T47D (cell line): ENCODE data around the gene RCCD1.
"Not testable (repeated sequence)": the region's sequence is repeated elsewhere in the genome, so short reads cannot be mapped to it uniquely, and the experiment has no call there.

Experiments used
- DNase-seq, 2 experiments: peaks; one replicate each; pipeline versions ENCODE4 v3.0.0 to v3.0.0-alpha.2; 2011 to 2012; ENCODE audit warnings: low read depth in 1 of 2, low spot score in 1 of 2
- JUND ChIP-seq: IDR thresholded peaks from 2 replicates; pipeline ENCODE4 v1.6.1; 2012; ENCODE audit warnings: low read depth
- in situ Hi-C: cut with HindIII; loops from 2 replicates; pipeline ENCODE4 v1.10.0; 2016; ENCODE audit warnings: low sequenced_read_pairs, low pct_unique_long_range_greater_than_20kb

Gene RCCD1, protein sequence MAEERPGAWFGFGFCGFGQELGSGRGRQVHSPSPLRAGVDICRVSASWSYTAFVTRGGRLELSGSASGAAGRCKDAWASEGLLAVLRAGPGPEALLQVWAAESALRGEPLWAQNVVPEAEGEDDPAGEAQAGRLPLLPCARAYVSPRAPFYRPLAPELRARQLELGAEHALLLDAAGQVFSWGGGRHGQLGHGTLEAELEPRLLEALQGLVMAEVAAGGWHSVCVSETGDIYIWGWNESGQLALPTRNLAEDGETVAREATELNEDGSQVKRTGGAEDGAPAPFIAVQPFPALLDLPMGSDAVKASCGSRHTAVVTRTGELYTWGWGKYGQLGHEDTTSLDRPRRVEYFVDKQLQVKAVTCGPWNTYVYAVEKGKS

DNA sequence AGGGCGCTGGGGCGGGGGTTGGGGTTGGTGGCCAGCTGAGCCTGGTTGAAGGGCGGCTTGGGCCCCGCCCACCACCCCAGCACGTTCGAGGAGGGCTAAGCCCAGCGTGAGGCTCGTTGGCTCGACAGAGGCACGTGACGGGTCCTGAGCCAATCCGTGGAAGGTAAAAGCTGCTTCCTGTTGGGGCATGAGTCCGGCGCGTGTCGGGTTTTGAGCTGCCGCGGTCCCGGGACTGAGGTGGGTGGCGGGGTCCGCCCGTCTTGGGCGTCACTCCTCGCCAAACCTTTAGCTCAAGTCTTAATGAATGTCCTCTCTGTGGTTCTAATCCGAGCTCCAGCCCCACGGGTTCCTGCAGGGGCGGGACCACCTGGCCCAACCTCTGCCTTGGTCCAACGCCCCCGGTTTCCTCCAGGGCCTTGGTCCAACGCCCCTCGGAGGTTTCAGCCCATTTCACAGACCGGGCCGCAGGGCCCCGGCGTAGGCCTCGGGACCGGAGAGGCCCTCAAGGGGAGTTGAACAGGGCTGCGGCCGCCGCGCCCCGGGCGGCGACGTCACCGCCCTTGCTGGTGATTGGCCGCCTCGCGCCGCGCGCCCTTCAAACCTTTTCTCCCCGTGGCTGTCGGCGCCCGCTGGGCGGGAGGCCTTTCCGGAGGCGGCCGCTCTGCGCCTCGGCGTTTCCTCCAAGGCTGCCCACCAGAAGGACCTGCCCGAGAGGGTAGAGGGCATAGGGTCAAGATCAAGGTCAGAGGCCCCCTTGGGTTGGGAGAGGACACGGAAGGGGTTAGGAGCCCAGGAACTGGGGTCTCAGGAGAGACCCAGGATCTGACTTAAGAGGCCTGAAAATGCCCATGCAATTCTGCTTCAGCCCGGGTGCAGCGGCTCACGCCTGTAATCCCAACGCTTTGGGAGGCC, at the start of gene RCCD1:
Gene RCCD1 (plus strand): TSS at position 173 of the 912 bp plus-strand sequence. CDS start 1,851 bp downstream, outside the sequence.
- peak; percentile 97 to 100 for DNase-seq
- in situ Hi-C loops: no loop called here
- no peak for TF ChIP-seq JUND

DNA sequence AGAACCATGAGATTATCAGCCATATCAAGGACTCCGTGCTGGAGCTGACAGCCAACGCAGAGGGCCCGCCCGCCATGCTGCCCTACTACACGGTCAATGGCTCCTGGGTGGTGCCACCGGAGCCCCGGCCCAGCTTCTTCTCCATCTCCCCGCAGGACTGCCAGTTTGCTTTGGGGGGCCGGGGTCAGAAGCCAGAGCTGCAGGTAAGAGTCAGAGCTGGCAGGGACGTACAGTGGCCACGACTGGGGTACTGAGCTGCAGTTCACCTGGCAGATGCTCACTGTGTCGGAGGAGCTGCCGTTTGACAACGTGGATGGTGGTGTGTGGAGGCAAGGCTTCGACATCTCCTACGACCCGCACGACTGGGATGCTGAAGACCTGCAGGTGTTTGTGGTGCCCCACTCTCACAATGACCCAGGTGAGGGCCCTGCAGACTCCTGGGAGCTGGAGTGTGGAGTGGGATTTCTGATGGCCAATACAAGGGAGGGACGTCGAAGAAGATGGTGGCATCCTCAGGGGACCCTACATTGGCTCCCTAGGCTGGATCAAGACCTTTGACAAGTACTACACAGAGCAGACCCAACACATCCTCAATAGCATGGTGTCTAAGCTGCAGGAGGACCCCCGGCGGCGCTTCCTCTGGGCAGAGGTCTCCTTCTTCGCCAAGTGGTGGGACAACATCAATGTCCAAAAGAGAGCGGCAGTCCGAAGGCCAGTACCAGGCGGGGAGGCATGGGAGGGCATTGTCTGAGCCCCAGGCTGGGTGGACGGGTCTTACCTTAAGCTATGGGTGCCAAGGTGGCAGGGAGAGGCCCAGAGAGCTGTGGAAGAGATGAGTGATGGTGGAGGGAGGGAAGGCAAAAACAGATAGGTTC, 49.1 kb upstream of the RCCD1 start:
- in situ Hi-C loops: no loop called here
- TF ChIP-seq JUND: no peak
- DNase-seq: no peak

DNA sequence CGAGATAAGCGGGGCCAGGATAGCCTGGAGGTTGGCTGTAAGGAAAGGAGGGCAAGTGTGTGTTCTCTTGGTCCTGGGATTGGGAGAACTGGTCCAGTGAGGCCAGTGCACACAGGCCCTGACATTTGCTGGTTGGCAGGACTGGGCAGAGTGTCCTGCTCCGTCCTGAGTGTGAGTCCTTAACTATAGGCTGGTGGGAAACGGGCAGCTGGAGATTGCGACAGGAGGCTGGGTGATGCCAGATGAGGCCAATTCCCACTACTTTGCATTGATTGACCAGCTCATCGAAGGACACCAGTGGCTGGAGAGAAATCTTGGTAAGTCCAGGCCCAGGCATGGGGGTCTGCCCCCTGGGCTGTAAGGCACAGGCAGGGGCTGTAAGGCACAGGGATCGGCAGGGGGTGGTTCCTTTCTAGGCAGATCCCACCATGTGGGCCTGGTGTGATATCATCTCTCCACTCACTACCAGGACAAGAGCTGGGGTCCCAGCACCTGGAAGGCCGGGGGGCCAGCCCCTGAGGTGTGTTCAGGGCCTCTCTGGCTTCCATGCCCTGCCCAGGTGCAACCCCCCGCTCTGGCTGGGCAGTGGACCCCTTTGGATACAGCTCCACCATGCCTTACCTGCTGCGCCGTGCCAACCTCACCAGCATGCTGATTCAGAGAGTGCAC, 48.4 kb upstream of the RCCD1 start:
- DNase-seq: no peak
- no peak for TF ChIP-seq JUND
- in situ Hi-C loops: no loop called here

DNA sequence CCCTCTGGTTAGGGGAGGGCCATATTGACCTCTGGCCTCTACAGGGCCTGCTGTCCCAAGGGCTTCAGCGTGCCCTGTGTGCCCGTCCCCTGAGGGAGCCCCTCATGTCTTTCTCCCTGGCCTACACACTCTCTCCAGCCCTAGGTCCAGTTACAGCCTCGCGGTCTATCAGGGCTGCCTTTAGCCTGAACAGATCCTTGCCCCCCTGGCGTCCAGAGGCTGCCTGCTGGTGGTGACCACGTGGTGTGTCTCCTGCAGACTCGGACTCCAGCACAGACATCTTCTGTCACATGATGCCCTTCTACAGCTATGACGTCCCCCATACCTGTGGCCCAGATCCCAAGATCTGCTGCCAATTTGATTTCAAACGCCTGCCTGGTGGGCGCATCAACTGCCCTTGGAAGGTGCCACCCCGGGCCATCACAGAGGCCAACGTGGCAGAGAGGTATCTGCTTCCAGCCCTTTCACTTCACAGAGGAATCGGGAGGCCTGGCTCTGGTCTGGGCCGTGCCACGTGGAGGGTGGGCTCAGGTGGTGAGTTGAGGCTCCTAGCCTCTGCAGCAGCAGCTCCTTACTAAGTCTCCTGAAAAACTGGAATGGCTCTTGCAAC, 47.5 kb upstream of the RCCD1 start:
- no peak for TF ChIP-seq JUND
- in situ Hi-C loops: no loop called here
- no peak for DNase-seq

DNA sequence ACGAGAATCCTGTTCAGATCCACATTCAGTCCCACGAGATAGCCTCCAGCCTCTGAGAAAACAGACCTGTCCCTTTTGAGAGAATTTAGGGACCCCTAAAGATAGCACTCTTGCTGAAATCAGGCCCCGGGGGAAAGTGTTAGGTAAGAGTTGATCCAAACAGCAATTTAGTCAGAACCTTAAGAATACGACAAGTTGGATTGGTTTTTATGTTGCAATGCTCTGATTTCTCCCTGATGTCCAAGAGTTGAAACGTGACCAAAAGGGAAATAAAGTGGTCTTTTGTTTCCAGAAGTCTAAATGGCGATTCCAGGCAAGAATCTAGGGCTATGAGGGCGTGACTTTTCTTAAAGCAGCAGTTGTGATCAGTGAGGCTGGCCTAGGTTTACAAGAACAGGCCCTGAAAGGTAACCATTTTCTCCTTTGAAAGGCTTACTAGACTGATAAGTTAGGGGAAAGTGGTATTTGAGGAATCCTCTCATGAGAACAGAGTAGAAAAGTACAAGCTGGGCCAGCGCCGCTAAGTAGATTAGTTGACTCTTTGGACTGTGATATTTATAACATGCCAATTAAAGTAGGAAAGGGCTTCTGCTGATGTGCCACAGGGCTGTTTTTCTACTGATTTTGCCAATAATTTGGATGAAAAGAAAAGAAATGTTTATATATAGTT, 46.7 kb upstream of the RCCD1 start:
- no peak for DNase-seq
- in situ Hi-C loops: no loop called here
- TF ChIP-seq JUND: no peak

DNA sequence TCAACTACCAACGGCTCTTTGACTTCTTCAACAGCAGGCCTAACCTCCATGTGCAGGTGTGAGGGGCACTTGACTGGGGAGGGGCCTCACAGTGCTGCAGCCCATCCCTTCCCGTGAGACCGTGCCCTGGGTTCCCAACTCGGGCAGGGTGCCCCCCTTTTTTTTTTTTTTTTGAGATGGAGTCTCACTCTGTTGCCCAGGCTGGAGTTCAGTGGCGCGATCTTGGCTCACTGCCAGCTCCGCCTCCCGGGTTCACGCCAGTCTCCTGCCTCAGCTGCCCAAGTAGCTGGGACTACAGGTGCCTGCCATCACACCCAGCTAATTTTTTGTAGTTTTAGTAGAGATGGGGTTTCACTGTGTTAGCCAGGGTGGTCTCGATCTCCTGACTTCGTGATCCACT, 45.2 kb upstream of the RCCD1 start:
- in situ Hi-C loops, DNase-seq: not testable (repeated sequence)

DNA sequence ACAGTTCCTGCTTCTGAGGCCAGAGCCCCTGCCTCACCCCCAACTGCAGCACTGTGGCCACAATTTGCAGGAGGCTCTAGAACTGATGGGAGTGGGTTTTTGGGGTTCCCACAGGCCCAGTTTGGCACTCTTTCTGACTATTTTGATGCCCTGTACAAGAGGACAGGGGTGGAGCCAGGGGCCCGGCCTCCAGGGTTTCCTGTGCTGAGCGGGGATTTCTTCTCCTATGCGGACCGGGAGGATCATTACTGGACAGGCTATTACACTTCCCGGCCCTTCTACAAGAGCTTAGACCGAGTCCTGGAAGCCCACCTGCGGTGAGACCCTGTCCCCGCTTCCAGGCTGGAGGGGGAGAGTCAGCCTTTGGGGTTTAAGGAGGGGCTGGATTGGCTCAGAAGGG, 44.7 kb upstream of the RCCD1 start:
- DNase-seq: no peak
- in situ Hi-C loops: no loop called here
- no peak for TF ChIP-seq JUND

DNA sequence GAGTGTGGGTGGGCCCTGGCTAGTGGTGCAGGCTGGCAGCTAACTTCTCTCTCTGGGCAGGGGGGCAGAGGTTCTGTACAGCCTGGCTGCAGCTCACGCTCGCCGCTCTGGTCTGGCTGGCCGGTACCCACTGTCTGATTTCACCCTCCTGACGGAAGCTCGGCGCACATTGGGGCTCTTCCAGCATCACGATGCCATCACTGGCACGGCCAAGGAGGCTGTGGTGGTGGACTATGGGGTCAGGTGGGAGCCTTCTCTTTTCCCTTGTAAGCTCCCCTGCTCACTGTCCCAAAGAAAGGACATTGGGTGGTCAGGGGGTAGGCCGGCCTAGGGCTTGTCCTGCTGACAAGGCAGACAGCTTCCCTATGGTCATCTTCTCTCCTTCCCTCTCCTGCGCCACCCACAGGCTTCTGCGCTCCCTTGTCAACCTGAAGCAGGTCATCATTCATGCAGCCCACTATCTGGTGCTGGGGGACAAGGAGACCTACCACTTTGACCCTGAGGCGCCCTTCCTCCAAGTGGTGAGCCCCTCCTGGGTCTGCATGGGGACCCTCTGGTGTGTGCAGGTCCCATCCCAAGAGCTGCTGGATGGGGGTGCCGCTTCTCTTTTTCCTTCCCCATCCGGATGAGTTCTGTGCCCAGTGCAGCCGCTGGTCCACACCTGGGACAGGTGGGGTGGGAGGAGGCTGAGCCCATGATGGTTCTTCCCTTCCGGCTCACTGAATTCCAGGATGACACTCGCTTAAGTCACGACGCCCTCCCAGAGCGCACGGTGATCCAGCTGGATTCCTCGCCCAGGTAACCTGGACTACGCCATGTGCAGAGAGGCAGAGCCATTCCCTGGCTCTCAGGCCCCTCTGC, 44.0 kb upstream of the RCCD1 start:
- no peak for DNase-seq
- in situ Hi-C loops: no loop called here
- no peak for TF ChIP-seq JUND

DNA sequence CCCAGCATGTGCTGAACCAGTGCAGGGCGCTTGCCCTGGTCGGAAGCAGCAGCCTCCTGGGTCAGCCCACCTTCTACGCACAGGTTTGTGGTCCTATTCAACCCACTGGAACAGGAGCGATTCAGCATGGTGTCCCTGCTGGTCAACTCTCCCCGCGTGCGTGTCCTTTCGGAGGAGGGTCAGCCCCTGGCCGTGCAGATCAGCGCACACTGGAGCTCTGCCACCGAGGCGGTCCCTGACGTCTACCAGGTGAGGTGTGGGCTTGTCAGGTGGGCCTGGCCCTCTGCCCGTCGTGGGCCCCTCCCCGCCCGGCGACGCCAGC, 43.4 kb upstream of the RCCD1 start:
- no peak for TF ChIP-seq JUND
- no peak for DNase-seq
- in situ Hi-C loops: no loop called here

DNA sequence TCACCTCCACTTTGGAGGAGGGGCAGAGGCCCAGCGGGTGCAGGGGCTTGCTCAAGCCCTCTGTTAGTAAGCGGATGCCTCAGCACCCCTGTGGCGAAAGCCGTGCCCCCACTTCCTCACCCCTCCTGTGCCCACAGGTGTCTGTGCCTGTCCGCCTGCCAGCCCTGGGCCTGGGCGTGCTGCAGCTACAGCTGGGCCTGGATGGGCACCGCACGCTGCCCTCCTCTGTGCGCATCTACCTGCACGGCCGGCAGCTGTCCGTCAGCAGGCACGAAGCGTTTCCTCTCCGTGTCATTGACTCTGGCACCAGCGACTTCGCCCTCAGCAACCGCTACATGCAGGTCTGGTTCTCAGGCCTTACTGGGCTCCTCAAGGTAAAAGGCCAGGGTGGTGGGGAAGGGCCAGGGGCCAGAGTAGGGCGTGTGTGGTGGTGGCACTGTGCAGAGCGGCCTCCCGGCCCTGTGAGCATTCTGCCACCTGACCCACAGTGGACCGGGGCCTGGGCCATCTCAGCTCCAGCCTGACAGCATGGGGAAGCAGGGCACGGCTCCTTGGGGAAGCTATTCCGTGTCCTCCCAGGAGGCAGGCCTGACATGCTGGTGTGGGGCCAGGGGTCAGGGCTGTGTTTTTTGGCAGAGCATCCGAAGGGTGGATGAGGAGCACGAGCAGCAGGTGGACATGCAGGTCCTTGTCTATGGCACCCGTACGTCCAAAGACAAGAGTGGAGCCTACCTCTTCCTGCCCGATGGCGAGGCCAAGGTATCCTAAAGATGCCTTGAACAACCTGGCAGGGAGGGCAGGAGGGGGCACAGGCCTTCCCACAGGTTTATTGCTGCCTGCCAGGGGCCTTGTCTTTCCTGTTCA, 42.5 kb upstream of the RCCD1 start:
- in situ Hi-C loops: no loop called here
- TF ChIP-seq JUND: no peak
- DNase-seq: no peak
